HG03469 (cell line): Measurements from ENCODE around the gene POMGNT2.
"Not testable (repeated sequence)": the region's sequence is repeated elsewhere in the genome, so short reads cannot be mapped to it uniquely, and the experiment has no call there.

ENCODE experiments used
- ATAC-seq: cut with Tn5 transposase; IDR thresholded peaks from one replicate; pipeline ENCODE4 v1.9.1; 2021; ENCODE audit warnings: mild to moderate bottlenecking, moderate library complexity, moderate number of reproducible peaks; ENCODE audit not compliant: unreplicated experiment

Gene POMGNT2

DNA sequence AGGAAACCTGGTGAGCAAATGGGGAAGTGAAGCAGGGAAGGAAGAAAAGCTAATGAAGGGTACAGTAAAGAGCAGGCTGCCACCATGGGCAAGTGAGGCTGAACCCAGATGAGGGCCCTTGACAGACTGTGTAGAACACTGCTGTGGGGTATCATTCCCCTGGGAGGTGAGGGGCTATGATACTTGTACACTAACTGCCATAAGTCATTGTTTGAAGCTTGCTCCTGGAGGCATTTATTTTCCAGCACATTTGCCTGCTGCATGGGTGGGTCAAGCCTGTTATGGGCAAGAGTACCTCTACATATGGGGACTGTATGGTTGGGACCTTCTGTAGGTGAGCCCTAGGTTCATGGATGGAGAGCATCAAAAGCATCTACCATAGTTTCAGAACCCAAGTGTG is 57.4 kb downstream of the POMGNT2 start:
- ATAC-seq, result no peak

DNA sequence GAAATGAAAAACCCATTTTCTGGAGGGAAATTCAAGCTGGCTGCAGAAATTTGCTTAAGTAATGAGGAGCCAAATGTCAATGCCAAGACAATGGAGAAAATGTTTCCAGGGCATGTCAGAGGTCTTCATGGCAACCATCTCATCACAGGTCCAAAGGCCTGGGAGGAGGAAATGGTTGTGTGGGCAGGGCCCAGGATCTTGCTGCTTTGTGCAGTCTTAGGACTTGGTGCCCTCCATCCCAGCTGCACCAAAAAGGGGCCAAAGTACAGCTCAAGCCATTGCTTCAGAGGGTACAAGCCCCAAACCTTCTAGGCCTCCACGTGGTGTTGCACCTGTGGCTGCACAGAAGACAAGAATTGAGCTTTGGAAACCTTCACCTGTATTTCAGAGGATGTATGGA is 59.3 kb downstream of the POMGNT2 start:
- no peak for ATAC-seq

DNA sequence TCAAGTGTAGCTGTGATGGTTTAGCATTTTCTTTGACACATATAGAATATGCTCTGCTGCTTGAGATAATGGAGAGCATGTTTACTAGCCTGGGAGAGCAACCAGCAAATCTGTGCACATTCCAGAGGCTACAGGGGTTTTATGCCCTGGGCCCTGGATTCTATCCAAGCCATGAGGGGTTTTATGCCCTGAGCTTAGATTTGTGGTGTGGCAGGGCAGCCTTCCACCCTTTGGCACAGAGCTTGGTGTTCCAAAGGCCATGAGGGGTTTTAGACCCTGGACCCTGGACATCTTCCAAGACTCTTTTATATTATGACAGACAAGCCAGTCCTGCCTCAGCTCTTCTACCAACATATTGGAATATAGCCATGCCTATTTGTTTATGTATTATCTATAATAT is 60.8 kb downstream of the POMGNT2 start:
- not testable (repeated sequence) for ATAC-seq

DNA sequence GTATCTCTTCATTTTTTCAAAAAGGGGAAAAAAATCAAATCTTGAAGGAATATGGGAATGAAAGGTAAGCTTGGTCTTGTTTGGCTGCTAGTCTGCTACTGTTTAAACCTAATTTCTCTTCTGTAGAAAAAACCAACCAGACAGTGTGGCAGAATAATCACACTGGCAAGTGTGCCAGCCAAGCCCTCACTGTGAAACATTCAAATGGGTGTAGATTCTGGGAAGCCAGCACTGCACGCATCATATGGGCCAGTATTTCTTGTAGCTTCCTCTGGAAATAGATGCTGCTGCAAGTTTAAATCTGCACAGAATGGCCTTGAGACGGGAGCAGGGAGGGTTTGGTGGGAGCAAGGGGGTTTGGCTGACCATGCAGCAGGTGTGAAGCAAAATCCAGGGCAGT is 62.1 kb downstream of the POMGNT2 start:
- no peak for ATAC-seq

DNA sequence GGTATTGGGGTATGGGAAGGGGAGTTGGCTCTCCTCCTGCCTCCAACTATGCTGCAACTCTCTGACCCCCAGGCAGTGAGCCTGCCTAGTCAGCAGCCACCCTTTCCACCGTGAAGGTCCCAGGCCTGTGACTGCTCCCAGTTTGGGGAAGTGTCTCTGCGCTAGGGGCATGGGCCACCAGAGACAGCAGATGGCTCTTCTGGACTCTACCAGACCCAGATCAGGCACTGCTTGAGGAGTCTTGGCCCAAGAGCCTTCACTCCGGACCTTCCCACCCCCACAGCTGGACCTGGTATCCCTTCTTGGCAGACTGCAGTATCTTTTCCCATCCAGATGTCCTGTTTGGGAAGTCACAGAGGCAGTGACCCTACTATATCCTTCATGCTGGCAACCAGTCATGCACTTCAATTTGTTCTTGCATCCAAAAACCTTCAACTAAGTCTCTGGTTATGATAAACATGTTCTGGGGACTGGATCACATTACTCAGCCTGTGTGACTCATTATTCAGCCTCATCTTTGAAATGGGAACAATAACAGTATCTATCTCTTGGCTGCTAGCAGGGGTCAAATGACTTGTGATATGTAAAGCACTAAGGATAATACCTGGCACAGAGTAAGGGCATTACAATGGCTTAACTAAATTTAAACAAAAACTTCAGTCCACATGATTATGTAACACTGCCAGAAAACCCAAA is 62.7 kb downstream of the POMGNT2 start:
- no peak for ATAC-seq

DNA sequence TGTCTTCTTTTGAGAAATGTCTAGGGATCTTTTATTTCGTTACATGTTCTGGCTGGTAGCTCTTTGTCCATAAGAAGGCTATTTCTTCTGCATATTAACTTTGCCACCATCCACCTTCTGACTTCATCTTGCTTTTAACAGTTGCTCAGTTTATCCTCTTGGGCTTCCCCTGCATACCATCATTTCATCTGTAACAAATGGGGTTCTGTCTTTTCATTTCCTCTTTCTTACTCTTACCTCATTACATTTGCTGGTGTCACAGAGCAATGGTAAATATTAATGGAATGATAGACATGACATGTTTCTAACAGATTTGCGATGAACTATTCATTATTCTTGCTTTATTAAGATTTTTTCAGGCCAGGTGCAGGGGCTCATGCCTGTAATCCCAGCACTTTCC is 64.4 kb downstream of the POMGNT2 start:
- no peak for ATAC-seq

DNA sequence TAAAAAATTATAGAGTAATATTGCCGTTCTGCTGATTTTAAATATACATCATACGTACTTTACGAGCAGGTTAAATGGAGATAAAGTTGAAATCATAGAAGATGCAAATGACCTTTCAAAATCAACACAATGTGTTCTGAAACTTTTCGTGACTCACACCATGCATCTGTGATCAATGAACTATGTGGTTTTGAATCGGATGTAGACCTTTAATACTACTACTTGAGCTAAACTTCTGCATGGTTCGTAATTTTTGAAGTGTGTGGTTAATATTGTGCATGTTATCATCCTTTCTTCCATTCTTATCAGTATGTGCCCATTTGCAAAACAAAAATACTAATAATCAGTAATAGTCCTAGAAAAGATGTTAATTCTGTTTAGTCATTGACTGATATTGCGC is 67.9 kb downstream of the POMGNT2 start:
- no peak for ATAC-seq

DNA sequence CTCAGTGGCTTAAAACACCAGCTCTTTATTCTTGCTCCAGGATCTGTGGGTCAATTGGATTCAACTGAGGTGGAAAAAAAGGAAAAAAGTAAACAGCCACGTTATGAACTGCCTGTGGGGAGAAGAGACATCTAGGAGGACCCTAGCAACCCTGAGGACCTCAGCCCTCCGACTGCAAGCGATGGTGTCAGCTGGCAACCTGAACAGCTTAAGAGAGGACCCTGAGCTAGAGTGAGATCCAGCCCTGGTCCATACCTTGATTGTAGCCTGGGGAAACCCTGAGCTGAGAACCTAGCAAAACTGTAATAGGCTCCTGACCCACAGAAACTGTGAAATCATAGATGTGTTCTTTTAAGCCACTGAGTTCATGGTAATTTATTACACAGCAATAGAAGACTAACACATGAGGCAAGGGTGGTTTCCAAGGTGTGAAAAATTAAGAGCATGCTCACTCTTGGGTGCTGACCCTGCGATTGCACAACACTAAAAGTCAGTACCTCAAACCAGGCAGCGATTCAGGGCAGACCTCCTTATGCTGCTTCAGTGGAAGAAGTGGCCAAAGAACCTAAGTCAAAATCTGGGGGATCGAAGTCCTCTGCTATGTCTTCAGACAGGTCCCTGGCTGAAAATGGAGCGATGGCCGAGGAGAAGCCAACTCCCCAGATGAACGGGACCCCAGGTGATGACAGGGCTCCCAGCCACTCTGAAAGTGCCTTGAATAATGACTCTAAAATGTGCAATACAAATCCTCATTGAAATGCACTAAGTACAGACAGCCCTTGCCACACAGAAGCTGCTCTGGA is 69.1 kb downstream of the POMGNT2 start:
- ATAC-seq, result no peak

DNA sequence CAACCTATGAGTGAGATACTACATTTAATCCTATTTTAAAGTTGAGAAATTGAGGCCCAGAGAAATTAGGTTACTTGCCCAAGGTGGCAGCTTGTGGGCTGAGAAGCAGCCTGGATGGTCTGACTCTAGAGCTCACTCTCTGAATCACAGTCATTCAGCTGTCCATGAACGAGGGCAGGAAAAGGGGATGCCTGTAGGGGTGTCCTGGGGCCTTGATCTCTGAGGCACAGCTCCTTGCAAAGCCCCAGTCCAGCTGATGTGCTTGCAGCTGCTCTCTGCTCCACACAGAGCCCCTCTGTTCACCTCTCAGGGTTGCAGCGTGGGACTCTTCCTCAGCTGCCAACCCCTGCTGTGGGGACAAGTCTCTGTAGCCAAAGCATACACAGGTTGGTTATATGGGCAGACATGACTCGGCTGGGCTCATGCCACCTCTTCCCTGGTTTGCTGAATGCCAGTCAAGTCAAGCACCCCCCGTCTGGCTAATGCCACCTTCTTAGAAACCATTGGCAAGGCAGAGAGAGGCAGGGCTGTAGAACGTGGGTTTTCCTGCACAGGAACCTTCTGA is 70.0 kb downstream of the POMGNT2 start:
- ATAC-seq, result no peak

DNA sequence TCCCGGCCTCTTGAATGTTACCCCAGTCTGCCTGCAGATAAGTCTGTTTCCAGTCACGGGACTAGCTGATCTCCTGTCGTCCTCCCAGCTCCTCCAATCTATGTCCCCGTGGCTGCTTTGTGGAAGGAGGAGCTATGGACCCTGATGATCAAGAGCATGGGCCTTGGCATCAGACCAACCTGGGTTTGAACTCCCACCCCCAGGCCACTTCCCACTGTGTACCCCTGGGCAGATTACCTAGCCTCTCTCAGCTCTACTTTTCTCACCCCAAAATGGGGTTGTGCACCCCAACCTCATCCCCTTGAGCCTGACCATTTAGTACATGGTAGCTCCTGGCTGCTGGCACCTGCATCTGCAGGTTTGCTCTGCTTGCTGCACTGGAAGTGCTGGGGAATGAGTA is 71.0 kb downstream of the POMGNT2 start:
- no peak for ATAC-seq

DNA sequence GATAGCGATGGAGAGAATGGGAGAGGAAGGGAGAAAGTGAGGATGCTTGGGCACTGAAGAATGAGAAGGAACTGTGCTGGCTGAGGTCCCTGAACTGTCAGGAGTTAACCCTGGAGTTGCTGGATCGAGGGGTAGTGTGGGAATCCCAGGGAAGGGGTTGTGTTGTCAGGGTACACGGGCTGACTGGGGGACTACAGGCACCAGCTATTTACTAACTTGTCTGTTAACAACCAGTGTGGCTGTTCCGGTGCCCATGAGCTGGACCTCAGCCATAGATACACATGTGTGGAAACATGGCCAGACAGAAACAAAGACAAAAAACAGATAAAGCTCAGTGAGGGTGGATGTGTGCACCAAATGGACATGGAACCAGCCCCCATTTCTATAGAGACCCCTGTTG is 71.7 kb downstream of the POMGNT2 start:
- no peak for ATAC-seq

DNA sequence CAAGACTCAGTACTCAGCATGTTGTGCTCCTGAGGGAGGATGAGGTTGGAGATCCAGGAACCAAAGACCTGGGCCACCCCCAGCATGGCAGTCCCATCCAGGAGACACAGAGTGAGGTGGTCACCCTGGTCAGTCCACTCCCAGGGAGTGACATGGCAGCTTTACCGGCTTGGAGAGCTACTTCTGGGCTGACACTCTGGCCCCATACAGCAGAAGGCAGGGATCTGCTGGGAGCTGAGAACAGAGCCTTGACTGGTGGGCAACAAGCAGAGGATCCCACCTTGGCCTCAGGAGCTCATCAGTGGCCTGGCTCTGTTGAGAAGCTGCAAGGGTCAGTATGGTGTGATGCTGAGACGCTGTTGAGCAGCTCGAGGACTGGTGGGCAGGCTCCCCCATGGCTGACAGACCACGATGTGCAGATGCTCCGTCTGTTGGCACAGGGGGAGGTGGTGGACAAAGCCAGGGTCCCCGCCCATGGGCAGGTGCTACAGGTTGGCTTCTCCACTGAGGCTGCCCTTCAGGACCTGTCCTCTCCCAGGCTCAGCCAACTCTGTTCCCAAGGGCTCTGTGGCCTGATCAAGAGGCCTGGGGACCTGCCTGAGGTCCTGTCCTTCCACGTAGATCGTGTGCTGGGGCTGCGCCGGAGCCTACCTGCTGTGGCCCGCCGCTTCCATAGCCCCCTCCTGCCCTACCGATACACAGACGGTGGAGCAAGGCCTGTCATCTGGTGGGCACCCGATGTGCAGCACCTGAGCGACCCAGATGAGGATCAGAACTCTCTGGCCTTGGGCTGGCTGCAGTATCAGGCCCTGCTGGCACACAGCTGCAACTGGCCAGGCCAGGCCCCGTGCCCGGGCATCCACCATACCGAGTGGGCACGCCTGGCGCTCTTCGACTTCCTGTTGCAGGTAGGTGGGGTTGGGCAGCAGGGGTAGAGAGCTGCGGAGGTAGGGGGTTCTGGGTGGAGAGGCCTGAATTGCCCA is 72.9 kb downstream of the POMGNT2 start:
- no peak for ATAC-seq

DNA sequence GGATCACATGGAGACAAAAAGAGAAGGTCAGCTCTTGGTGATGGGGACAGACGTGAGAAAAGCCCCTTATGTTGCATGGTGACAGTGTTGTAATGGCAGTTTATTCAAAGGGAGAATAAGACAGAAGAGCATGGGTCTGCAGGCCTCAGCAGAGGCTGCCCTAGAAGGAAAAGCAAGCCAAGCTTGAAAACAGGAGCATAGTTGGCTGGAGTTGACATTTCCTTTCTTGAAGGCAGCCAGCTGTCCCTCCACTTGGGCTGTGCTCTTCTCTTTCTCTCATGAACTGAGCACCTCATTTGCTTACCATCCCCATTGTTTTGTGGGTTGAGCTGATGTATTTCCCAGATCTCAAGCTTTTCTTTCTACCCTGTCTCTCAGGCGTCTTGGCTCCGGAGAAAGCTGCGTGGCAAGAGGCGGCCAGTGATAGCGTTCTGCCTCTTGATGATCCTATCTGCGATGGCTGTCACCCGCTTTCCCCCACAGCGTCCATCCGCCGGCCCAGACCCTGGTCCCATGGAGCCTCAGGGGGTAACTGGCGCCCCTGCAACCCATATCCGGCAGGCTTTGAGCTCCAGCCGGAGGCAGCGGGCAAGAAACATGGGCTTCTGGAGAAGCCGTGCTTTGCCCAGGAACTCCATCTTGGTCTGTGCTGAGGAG is 73.9 kb downstream of the POMGNT2 start:
- no peak for ATAC-seq

DNA sequence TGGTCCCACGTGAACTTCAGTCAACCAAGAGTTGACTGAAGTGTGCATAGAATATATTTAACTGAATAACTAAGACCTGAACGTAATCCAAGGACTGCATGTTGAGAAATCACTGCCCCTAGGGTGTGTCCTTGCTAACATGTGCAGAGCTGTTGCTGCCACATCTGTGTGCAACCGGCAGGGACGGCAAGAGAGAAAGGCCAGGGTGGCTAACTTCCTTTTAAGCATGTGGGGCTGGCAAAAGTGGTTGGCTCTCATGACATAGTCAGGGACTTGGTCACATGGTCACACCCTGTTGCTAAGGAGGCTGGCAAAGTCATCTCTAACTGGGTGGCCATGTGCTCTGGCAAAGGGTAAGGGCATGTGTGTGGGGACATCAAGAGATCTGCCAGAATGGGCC is 74.4 kb downstream of the POMGNT2 start:
- ATAC-seq, result no peak

DNA sequence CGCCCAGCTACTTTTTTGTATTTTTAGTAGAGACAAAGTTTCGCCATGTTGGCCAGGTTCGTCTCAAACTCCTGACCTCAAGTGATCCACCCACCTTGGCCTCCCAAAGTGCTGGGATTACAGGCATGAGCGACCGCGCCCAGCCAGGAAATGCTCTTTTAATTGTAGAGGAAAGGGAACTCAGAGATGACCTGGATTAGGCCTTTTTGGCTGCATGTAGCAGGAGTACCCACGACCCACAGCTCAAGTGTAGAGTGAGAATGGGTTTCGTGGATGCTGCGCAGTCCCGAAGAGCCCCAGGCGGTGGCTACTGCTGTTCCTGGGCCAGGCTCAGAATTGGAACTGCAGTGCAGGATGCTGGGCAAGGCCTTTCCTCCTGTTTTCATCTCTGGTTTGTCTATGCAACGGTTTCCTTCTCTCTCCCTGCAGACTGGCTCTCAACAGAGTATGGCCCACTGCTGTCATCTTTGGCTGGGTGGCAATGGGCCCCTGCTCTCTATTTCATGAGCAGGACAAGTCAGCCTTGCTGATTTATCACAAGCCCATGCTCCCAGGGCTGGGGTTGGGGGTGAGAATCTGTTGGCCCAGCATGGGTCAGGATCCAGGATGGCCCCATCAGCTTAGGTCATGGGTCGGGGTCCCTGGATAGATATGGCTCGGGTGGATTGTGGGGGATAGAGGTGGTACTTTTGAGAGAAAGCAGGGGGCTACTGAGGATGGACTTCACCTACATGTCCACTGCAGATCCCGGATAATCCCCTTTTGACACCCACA is 75.5 kb downstream of the POMGNT2 start:
- no peak for ATAC-seq
